SK-N-SH (cell line): ENCODE results near the gene AHSG. TPM values are rescaled to one million over a fixed set of nuclear protein-coding genes. Genes with fewer than 3 reads are reported as not detected.

ENCODE experiments used
- CTCF ChIA-PET: fragments of 300-600, 350-600 bp; formaldehyde crosslinking; extraction: SDS; loops from one replicate; lab custom pipeline; 2021; lab: Yijun Ruan, JAX
- POLR2A ChIA-PET: fragments of 350-600 bp; sonication (Branson Sonifier 250); formaldehyde crosslinking; extraction: SDS; loops from one replicate; lab custom pipeline; 2020; ENCODE audit warnings: antibody characterized with exemption, inconsistent platforms; lab: Yijun Ruan, JAX
- DNase-seq: peaks from one replicate; pipeline ENCODE4 v3.0.0; 2012
- H2AFZ ChIP-seq: fragments of 200-600 bp; sonication (generic); 2 replicates; pipeline ENCODE4 v1.8.1; 2016; ENCODE audit warnings: antibody characterized with exemption, mild to moderate bottlenecking, low read depth
- H3F3A ChIP-seq: fragments of 200-600 bp; sonication (generic); replicated peaks from 2 replicates; pipeline ENCODE3; 2016; ENCODE audit warnings: antibody characterized with exemption, mild to moderate bottlenecking; ENCODE audit not compliant: insufficient read depth
- H3K27ac ChIP-seq, 2 experiments: fragments of 200-500 bp in 1 of 2; fragments of 200-600 bp in 1 of 2; sonication (Bioruptor generic) in 1 of 2; sonication (generic), shearing (Covaris generic) in 1 of 2; 2 replicates each; pipeline versions ENCODE4 v1.5.1 to v1.6.1; 2014 to 2016; ENCODE audit warnings: low read depth in 2 of 2, inconsistent platforms in 1 of 2, low read length in 1 of 2, mild to moderate bottlenecking in 1 of 2, mixed read lengths in 1 of 2
- H3K27me3 ChIP-seq: fragments of 200-600 bp; sonication (generic), shearing (Covaris generic); 2 replicates; pipeline ENCODE4 v1.6.1; 2016; ENCODE audit warnings: mixed run types; ENCODE audit not compliant: insufficient read depth
- H3K36me3 ChIP-seq, 2 experiments: fragments of 200-500 bp in 1 of 2; fragments of 200-600 bp in 1 of 2; sonication (Bioruptor generic) in 1 of 2; sonication (generic) in 1 of 2; replicated peaks in 1 of 2; 2 replicates each; pipeline versions ENCODE3 to v1.5.1; 2014 to 2016; ENCODE audit warnings: low read length in 1 of 2, mild to moderate bottlenecking in 1 of 2; ENCODE audit not compliant: insufficient read depth in 2 of 2, control insufficient read depth in 1 of 2
- H3K4me1 ChIP-seq, 2 experiments: fragments of 200-500 bp in 1 of 2; fragments of 200-600 bp in 1 of 2; sonication (Bioruptor generic) in 1 of 2; sonication (generic), shearing (Covaris generic) in 1 of 2; 2 replicates each; pipeline versions ENCODE4 v1.5.1 to v1.6.1; 2014 to 2016; ENCODE audit warnings: low read depth in 1 of 2, low read length in 1 of 2, mixed run types in 1 of 2; ENCODE audit not compliant: insufficient read depth in 2 of 2, control insufficient read depth in 1 of 2
- H3K4me2 ChIP-seq: fragments of 200-600 bp; sonication (generic), shearing (Covaris generic); 2 replicates; pipeline ENCODE4 v1.6.1; 2017; ENCODE audit warnings: mixed run types
- H3K4me3 ChIP-seq, 2 experiments: fragments of 200-500 bp in 1 of 2; fragments of 200-600 bp in 1 of 2; sonication (Bioruptor generic) in 1 of 2; sonication (generic), shearing (Covaris generic) in 1 of 2; 2 replicates each; pipeline versions ENCODE4 v1.5.1 to v1.8.1; 2014 to 2016; ENCODE audit warnings: low read depth in 2 of 2, inconsistent platforms in 1 of 2, low read length in 1 of 2, mild to moderate bottlenecking in 1 of 2, mixed read lengths in 1 of 2, moderate library complexity in 1 of 2
- H3K79me2 ChIP-seq: fragments of 200-600 bp; sonication (generic); 2 replicates; pipeline ENCODE4 v1.8.1; 2017; ENCODE audit warnings: mild to moderate bottlenecking; ENCODE audit not compliant: insufficient read depth
- H3K9ac ChIP-seq: fragments of 200-600 bp; sonication (generic); 2 replicates; pipeline ENCODE4 v1.6.1; 2017; ENCODE audit warnings: mixed run types
- H3K9me2 ChIP-seq: fragments of 200-600 bp; sonication (generic); 2 replicates; pipeline ENCODE4 v1.6.1; 2017; ENCODE audit warnings: mixed run types
- H3K9me3 ChIP-seq: fragments of 200-600 bp; sonication (generic); 2 replicates; pipeline ENCODE4 v1.6.1; 2017; ENCODE audit warnings: mixed run types, mild to moderate bottlenecking, moderate library complexity
- H4K20me1 ChIP-seq: fragments of 200-600 bp; sonication (generic); 2 replicates; pipeline ENCODE4 v1.6.1; 2017; ENCODE audit warnings: mild to moderate bottlenecking, mixed run types; ENCODE audit not compliant: insufficient read depth
- CTCF ChIP-seq: fragments of 200-600 bp; sonication (generic); IDR thresholded peaks from 2 replicates; pipeline ENCODE4 v1.6.1; 2017; ENCODE audit warnings: antibody characterized with exemption, mild to moderate bottlenecking, moderate library complexity
- ELF1 ChIP-seq: IDR thresholded peaks from 2 replicates; pipeline ENCODE4 v1.4.0; 2012
- FOXJ3 ChIP-seq: sonication (generic); formaldehyde crosslinking; IDR thresholded peaks from 2 replicates; pipeline ENCODE4 v1.5.1; 2020; ENCODE audit warnings: mild to moderate bottlenecking, missing genetic modification reagents
- GATA2 ChIP-seq: sonication (generic); formaldehyde crosslinking; IDR thresholded peaks from 2 replicates; pipeline ENCODE4 v1.5.0; 2020; ENCODE audit warnings: mild to moderate bottlenecking, missing genetic modification reagents
- IRF3 ChIP-seq: fragments of 150-350 bp; IDR thresholded peaks from 2 replicates; pipeline ENCODE4 v1.6.1; 2016; ENCODE audit warnings: mild to moderate bottlenecking, low read depth, low read length
- MAX ChIP-seq: IDR thresholded peaks from 2 replicates; pipeline ENCODE4 v1.4.0; 2012; ENCODE audit warnings: low read depth
- MEF2A ChIP-seq: IDR thresholded peaks from 2 replicates; pipeline ENCODE4 v1.4.0; 2012; ENCODE audit warnings: low read depth, borderline replicate concordance
- MXI1 ChIP-seq: IDR thresholded peaks from 2 replicates; pipeline ENCODE4 v1.6.1; 2012; ENCODE audit warnings: mild to moderate bottlenecking, low read depth, low read length, improper control_type of control experiment
- NFIC ChIP-seq: IDR thresholded peaks from 2 replicates; pipeline ENCODE4 v1.4.0; 2012; ENCODE audit warnings: borderline replicate concordance
- POLR2AphosphoS5 ChIP-seq: IDR thresholded peaks from 2 replicates; pipeline ENCODE4 v1.6.1; 2012; ENCODE audit warnings: low read depth, low read length
- RCOR1 ChIP-seq: fragments of 150-350 bp; IDR thresholded peaks from 2 replicates; pipeline ENCODE4 v1.6.1; 2017; ENCODE audit warnings: antibody characterized with exemption, low read length
- SIN3A ChIP-seq: IDR thresholded peaks from 2 replicates; pipeline ENCODE4 v1.6.1; 2012; ENCODE audit warnings: low read depth, mild to moderate bottlenecking, low read length, moderate library complexity, borderline replicate concordance
- TEAD4 ChIP-seq: IDR thresholded peaks from 2 replicates; pipeline ENCODE4 v1.4.0; 2012; ENCODE audit warnings: mild to moderate bottlenecking, borderline replicate concordance; ENCODE audit not compliant: insufficient read depth
- YY1 ChIP-seq: IDR thresholded peaks from 2 replicates; pipeline ENCODE4 v1.4.0; 2012; ENCODE audit warnings: low read depth, mild to moderate bottlenecking
- WGBS: methylation state at CpG from one replicate; pipeline ENCODE4 v1.1.6; 2017; ENCODE audit warnings: low lambda C conversion rate; 5-methylcytosine and 5-hydroxymethylcytosine counted together
- polyA plus RNA-seq, 3 experiments: library from polyadenylated mRNA; depleted of rRNA; stranded (reverse); fragments of >200 nt; gene quantifications; 2 replicates each; pipeline ENCODE4 v1.2.3, GENCODE V29; 2012
- TF ChIP-seq, protein P1 (sequence below): IDR thresholded peaks from 2 replicates; pipeline ENCODE4 v1.6.1; 2012; ENCODE audit warnings: mild to moderate bottlenecking, low read depth, low read length, moderate library complexity
- TF ChIP-seq, protein P2 (sequence below): IDR thresholded peaks from 2 replicates; pipeline ENCODE4; 2012

The AHSG gene
- polyA plus RNA-seq, 1 of the 3 experiments (the other 2 are of a cell fraction), result not detected

- Histone ChIP-seq H3K4me3 (no peak overlapping the region), H3K4me1 (peaks cover 0 to 7% of the 10 kb centered on the region in 2 experiments; a peak in 2 of 4 replicates), H3F3A (no peaks in the 10 kb centered on the region), H3K4me2 (no peak overlapping the region), H3K9me3 (no peaks in the 10 kb centered on the region), H3K9me2 (no peaks in the 10 kb centered on the region), H3K9ac (no peak overlapping the region), H3K27ac (no peak overlapping the region), H3K79me2 (no peaks in the 10 kb centered on the region), H4K20me1 (no peaks in the 10 kb centered on the region), H2AFZ (no peak overlapping the region), H3K27me3 (peaks cover 42% of the 10 kb centered on the region; the same call in 1 of the 2 replicates), H3K36me3 (no peaks in the 10 kb centered on the region)
- CTCF ChIA-PET, result interaction anchor here (1.0 to 8.6 kb wide), 5 partner anchors 10 to 521 kb away, joined by 3 to 167 read pairs (median 16); partner anchors contain the start of gene RPL39L
- TF ChIP-seq, protein P1, sequence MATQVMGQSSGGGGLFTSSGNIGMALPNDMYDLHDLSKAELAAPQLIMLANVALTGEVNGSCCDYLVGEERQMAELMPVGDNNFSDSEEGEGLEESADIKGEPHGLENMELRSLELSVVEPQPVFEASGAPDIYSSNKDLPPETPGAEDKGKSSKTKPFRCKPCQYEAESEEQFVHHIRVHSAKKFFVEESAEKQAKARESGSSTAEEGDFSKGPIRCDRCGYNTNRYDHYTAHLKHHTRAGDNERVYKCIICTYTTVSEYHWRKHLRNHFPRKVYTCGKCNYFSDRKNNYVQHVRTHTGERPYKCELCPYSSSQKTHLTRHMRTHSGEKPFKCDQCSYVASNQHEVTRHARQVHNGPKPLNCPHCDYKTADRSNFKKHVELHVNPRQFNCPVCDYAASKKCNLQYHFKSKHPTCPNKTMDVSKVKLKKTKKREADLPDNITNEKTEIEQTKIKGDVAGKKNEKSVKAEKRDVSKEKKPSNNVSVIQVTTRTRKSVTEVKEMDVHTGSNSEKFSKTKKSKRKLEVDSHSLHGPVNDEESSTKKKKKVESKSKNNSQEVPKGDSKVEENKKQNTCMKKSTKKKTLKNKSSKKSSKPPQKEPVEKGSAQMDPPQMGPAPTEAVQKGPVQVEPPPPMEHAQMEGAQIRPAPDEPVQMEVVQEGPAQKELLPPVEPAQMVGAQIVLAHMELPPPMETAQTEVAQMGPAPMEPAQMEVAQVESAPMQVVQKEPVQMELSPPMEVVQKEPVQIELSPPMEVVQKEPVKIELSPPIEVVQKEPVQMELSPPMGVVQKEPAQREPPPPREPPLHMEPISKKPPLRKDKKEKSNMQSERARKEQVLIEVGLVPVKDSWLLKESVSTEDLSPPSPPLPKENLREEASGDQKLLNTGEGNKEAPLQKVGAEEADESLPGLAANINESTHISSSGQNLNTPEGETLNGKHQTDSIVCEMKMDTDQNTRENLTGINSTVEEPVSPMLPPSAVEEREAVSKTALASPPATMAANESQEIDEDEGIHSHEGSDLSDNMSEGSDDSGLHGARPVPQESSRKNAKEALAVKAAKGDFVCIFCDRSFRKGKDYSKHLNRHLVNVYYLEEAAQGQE, result no peak
- TF ChIP-seq IRF3, result no peak
- no peak for TF ChIP-seq CTCF
- no peak for TF ChIP-seq POLR2AphosphoS5
- TF ChIP-seq TEAD4, result no peak
- no peak for TF ChIP-seq MXI1
- no peak for TF ChIP-seq RCOR1
- no peak for TF ChIP-seq MAX
- no peak for TF ChIP-seq GATA2 (CRISPR knock-in tag)
- TF ChIP-seq FOXJ3, result no peak
- TF ChIP-seq, protein P2, sequence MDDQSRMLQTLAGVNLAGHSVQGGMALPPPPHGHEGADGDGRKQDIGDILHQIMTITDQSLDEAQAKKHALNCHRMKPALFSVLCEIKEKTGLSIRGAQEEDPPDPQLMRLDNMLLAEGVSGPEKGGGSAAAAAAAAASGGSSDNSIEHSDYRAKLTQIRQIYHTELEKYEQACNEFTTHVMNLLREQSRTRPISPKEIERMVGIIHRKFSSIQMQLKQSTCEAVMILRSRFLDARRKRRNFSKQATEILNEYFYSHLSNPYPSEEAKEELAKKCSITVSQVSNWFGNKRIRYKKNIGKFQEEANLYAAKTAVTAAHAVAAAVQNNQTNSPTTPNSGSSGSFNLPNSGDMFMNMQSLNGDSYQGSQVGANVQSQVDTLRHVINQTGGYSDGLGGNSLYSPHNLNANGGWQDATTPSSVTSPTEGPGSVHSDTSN, result no peak
- TF ChIP-seq ELF1, result no peak
- TF ChIP-seq YY1, result no peak
- TF ChIP-seq MEF2A, result no peak
- TF ChIP-seq SIN3A, result no peak
- TF ChIP-seq NFIC, result no peak
- WGBS, result 68% methylated on average over 8 of the region's 8 CpGs
- no peak for DNase-seq
- POLR2A ChIA-PET, result no interaction called here
These were observed 5.6 kb downstream of the AHSG start for GRCh38 chr3:186618318-186618938.
